NOMO-1 treated with DMSO at 0.1 percent for 48 hours (cell line): ENCODE results near the gene MICB.

Source experiments
- DNase-seq: peaks from one replicate; lab custom pipeline; 2025; ENCODE audit not compliant: unreplicated experiment; lab: John Stamatoyannopoulos, UW

The MICB gene

DNA sequence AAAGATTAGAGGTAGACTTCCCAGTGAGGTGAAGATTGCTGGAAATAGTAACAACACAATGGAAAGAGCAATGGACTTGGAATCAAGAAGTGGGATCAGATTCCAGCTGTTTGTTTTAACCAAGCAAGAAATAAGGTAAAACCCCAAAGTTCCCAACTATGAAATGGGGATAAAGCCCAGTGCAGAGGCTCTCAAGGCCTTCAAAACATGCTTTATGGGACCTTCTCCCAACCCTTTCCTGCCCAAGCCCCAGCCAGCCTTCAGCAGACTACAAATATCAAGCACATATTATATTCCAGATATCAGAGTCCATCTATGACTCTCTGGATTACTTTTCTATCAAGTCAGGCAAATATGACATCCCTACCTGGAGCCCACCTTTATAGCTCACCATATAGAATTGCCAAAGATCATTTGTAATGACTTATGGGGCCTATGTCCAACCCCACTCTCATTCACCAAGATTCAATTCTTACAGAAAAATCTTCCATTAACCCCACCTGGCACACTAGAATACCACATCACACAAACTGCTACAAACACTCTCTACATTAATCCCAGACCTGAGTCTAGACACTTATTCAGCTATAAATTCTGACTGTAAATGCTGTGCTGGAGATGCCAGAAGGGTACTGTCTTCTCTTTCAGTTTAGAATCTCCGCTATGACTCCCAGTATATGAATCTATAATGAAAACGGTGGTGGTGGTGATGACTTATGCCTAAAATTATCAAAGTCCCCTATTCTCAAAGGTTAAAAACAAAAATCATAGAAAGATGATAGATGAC lies 37.8 kb downstream of the MICB start:
- no peak for DNase-seq

DNA sequence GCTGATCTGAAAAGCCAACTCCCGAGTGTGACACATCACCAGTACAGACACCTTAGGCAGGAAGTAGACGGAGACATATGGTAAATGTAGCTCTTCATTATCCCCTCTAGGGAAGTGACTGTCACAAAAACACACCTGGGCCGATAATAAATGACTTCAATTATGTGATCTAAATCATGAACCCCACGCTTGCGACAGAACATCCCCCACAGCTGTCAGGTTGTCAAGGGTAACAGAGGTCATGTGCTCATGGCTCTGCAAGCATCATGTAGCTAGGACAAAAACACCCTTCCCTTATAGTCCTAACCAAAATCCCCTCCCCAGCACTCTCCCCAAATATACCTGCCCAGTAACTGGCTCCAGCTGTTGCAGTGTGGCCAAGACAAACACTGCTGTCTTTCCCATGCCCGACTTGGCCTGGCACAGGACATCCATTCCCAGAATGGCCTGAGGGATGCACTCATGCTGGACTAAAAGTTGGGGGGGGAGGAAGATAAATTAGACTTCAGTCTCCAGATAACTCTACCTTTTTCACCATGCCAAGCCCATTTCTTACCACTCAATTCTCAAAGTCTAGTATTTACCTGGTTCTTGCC lies 41.0 kb downstream of the MICB start:
- DNase-seq = no peak

DNA sequence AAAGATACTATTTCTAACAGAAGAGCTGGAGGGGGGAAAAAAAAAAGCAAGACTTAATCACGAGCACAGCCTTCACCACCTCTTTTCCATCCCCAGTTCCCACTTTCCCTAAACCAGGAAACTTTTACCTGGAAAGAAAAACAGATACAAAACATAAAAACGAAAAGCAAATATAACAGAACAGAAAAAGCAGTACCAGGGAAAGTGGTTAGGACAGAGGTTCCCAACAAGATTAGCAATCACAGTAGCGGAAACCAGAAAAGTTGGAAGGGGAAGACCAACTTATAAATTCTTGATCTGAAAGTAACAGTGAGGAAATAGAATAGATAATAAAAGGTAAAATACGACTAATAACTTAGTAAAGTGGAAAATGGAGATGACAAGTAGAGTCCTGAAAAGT lies 42.7 kb downstream of the MICB start:
- no peak for DNase-seq

DNA sequence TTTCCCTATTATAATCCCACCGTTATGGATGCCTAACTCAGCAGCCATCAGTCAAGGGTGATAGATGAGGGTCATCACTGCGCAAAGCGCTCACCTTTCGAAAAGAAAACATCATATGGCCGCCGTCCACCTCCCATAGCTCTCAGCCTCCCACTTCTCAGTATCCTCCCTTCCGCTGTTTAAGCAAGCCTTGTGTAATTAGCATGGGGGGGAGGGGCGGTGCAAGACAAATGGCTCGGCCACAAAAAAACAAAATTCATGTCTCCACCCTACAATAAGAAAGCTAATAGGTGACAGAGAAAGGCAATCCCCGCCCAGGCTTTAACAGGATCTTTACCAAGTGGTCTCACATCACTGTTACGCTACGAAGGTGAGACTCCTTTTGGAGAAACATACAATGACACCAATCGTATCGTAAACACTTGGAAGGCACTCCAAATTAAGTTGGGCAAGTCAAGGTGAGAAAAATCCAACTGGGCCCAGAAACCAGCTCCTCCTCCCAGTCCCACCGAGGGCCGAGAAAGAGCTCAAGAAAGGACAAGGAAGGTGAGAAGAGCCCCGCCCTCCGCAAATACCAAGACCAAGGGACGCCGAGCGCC lies 43.2 kb downstream of the MICB start:
- peak; percentile 65 for DNase-seq

DNA sequence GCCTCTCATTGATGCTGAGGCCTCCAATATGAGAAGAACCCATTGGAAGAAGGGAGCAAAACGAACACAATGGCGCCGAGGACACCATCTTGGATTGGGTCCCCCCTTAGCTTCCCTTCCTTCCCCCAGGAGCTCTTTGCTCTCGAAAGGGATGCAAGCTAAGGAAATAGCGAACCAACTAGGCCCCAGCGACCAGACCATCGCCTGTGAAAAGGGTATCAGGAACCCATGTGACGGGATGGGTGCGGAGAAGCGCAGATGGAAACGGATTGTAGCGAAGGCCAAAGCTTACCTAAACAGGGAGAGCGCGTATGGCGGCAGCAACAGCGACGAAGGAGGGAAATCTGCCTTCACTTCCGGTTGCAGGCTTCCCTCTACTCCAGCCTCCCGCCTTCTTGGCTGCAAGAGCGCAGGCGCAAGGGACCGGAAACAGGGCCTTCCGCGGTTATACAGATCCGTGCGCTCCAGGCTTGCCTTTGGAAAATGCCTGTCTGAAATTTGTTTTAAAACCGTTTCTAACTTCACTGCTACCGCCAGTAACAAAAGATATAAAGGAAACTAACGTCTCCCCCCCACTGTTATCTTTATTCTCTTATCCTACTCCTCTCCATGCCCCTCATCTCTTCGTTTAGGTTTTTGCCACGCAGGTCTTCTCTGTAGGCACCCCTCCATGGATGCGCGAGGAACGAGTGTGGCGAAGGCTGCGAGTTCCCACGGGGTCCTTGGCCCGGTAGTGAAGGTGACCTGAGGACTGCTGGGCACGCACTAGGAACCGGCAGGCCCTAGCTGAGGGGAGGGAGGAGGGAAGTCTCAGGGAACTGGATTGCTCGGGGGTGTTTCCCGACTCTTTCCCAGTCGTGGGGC lies 43.9 kb downstream of the MICB start, which contains the start of gene DDX39B:
Gene DDX39B (minus strand): TSS at position 346 of the 864 bp plus-strand sequence. CDS start 1,471 bp downstream, outside the sequence.
- DNase-seq = peak; percentile 95

DNA sequence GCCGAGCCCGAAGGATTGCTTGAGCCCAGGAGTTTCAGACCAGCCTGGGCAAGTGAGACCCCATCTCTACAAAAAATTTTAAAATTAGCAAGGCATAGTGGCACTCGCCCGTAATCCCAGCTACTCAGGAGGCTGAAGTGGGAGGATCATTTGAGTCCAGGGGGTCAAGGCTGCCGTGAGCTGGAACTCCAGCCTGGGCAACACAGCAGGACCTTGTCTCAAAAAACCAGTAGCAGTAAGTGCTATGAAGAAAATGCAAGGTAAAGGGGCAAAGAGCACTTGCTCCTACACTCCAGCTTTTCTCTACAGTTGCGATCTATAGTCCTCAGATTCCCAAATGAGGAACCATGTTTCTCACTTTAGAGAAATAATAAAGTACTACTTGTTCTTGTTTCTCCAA lies 45.7 kb downstream of the MICB start:
- DNase-seq = no peak

DNA sequence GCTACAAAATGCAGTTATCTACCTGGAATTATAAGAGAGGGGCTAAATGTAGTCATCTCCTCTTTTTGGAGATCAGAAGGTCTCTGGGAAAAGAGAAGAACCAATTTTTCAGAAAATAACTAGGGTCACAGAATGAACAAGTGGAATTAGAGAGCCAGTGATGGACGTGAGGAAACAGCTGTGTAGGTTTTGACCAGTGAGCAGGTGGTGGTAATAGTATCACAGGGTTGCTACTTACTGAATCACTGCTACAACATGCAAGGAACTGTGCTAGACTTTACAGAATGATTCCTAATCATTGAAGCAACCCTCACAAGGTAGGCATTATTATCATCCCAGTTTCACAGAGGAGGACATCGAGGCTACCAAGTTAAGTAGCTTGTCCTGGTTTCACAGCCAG lies 46.7 kb downstream of the MICB start:
- DNase-seq = no peak

DNA sequence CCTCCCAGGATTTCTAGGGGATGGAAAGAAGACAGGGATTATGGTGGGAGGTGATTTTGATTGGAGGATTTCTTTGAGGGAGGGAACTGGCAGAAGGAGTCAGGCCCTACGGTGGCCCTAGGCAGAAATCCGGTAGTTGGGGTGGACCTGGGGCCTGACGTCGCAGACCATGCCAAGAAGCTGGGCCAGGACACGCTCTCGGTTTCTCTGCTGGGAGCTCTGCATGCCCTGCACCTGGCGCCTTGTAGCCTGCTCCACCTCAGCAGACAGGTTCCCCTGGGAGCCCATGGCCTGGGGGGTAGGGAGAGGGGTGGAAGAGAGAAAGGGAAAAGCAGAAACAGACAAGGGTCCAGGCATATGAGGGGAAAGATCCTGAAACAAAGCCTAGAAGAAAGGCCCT lies 47.3 kb downstream of the MICB start:
- no peak for DNase-seq

DNA sequence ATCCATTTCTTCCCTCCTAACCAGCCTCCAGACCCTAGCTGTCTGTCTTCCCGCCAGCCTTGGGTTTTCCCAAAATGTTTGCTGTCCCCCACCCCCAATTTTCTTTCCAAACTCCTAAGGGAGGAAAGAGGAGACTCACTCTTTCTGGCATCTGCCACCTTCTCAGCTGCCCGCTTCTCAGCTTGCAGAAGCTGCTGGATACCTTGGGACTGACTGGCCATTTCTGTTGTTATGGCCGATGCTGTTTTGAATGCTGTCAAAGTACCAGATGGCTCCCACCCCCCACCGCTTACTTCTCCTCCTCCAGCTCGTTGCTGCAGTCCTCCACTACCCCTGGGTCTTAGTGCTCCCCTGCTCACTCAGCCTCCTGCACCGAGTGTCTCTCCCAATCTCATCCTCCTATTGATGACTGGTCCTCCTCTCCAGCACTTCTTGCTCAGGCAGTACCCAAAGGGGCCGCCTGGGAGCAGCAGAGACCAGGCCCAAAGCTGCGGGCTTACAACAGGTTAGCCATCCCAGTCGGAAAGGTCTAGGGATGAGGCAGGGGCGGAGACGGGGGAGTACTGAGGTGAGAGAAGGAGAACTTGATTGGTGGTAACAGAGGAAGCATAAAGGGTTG lies 48.5 kb downstream of the MICB start, which contains the start of gene ATP6V1G2:
Gene ATP6V1G2 (minus strand): TSS at position 270 of the 619 bp plus-strand sequence. CDS start 49 bp downstream, at position 221.
- peak; percentile 87 for DNase-seq

DNA sequence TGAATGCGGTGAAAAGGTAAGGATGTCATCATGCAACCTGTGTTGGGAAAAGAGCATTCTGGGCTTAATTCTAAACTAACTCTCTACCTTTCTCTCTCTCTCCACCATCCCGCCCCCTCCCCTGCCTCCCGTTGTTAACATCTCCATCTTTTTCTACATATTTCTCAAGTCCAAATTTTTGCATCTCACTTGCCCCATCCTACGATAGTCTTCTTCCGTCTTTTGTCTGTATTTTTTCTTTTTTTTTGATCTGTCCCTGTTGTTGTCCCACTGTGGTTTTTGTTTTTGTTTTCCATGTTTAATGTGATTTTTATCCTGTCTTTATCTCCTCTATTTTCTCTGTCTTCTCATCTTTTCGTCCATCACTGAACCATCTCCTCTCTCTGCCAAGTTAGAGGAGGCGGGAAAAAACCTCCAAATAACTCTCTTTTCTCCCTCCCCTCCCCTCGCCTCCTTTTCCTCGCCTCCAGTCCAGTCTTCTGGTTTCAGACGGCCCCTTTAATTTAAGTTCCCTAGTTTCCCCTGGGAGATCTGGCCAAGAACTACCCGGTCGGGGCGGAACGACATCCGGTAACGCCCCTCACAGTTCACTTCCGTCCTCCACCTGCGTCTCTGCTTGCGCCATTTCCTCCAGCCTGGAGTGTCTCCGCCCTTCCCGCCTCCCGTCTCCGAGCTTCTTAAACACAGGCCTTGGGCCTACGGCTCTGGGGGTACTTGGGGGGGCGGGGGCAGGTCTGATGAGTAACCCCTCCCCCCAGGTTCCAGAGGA lies 49.2 kb downstream of the MICB start, which contains the start of gene NFKBIL1:
Gene NFKBIL1 (plus strand): TSS at position 651 of the 769 bp plus-strand sequence. CDS start 87 bp downstream, at position 738.
- peak; percentile 98 for DNase-seq

DNA sequence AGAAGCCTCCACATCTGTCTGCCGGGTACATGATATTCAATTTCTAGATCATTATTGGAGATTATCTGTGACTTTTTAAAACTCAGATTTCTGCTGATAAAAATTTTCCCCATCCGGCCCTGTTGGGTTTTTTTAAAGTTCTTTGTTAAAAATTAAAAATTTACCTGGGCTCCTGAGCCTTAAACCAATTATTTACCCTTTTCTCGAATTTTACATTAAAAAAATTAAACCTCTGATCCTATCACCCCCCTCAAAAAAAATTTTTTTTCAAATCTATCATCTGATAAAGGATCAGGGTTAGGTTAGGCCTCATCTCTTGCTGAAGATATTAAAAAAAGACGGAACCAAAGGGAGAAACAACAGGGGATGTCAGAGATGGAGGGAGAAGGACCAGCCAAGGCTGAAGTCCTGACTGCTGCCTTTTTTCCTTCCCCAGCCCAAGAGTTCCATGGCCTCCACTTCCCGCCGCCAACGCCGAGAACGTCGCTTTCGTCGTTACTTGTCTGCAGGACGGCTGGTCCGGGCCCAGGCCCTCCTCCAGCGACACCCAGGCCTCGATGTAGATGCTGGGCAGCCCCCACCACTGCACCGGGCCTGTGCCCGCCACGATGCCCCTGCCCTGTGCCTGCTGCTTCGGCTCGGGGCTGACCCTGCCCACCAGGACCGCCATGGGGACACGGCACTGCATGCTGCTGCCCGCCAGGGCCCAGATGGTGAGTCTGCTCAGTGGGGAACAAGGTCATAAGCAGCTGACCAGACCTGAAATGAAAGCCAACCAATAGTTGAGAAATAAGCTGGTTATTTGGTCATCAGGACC lies 50.0 kb downstream of the MICB start:
- no peak for DNase-seq

DNA sequence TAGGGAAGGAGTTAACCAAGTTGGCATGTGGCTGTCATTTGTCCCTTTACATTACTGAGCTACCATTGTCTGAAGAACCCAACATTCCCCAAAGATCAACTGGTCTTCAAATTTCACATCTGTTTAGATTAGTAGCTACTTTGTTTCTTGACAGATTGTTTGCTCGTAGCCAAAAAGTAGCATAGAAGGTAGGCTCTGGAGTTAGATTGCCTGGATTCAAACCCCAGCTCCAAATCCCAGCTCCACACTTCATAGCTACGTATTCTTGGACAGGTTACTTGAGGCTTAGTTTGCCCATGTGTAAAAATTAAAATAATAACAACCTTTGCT lies 50.6 kb downstream of the MICB start:
- no peak for DNase-seq

DNA sequence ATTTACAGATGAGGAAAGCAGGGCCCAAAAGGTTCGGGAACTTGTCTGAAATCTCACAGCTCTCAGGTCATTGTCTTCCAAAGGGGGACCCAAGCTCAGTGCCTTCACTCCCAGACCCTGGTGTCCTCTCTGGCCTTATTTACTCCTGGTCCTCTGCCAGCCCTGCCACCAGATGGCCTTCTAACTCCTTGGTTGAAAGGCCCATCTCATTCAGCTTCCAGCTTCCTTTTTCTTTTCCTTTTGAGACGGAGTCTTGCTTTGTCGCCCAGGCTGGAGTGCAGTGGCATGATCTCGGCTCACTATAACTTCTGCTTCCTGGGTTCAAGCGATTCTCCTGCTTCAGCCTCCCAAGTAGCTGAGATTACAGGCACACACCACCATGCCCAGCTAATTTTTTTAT lies 53.4 kb downstream of the MICB start:
- DNase-seq = peak; percentile 80

DNA sequence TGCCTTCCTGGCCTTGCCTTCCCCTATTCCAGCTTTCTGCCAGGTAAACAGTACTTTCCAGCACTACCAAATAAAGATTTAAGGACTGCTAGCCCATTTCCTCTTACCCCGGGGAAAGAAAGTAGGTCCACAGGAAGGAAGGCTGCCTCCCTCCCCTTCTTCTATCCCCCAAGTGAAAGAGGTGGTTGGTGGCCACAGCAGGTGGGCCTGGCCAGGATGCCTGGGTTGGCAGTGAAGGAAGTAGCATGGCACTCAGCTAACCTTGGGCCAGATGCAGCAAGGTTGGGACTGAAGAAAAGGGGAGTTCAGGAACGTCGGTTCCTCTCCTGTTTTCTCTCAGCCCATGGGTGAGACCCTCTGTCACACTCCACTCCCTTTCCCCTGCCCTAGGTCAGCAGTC lies 58.4 kb downstream of the MICB start:
- no peak for DNase-seq

DNA sequence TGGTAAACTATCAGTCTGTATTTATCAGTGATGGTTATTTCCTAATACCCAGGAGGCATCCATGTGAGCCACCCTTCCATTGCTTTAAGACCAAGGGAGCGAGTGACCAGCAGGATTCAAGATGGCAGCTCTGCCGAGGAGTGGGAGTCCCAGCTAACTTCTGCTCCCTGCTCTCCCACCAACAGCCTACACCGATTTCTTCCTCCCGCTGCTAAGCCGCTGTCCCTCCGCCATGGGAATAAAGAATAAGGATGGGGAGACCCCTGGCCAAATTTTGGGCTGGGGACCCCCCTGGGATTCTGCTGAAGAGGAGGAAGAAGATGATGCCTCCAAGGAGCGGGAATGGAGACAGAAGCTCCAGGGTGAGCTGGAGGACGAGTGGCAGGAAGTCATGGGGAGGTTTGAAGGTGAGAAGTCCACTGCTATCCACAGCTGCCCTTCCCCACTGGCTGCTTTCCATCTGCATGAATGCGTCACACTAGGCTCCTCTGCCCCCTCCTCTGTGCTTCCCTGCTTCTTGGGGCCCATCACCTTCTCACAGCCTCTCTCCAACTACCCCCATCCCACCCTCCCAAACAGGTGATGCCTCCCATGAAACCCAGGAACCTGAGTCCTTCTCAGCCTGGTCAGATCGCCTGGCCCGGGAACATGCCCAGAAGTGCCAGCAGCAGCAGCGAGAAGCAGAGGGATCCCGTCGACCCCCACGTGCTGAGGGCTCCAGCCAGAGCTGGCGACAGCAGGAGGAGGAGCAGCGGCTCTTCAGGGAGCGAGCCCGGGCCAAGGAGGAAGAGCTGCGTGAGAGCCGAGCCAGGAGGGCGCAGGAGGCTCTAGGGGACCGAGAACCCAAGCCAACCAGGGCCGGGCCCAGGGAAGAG lies 59.7 kb downstream of the MICB start:
- DNase-seq = no peak

DNA sequence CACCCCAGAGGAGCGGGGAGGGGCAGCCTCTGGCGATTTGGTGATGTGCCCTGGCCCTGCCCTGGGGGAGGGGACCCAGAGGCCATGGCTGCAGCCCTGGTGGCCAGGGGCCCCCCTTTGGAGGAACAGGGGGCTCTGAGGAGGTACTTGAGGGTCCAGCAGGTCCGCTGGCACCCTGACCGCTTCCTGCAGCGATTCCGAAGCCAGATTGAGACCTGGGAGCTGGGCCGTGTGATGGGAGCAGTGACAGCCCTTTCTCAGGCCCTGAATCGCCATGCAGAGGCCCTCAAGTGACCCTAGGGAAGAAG lies 60.3 kb downstream of the MICB start:
- DNase-seq = no peak

DNA sequence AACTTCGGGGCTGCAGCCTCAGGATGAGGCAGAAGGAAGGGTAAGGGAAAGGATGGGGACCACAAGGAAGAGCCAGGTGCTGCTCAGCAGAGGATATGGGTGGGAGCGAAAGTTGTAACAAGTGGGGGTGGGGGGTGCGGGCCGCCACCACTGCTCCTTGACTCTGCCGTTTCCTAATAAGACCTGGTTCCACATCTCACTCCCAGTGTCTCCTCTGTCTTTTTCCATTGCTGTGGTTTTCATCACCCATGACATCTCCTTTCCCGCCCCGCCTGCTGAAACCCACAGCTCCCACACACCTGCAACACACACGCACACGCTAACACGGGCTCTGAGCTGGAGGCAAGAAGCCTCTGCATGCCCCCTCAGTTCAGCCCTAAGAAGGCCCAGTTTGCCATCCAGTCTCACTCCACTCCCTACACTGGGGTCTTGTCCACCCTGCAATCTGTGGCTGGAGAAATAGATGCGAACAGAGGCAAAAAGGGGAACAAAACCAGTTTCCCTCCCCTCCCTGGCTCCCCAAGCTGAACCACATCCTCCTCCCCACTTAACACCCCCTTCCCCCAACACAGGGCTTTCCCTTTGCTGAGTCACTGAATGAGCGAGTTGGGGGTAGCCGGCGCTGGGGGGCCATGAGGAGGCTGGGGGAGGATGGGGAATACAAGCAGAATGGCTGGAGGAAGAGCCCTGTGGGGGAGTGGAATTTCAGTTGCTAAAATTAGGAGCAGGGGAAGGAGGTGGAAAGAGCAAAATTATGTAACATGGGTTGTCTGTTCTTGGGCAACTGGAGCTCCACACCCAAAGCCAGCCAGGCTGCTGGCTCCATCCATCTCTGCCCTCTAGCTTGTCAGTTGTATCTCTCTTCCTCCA lies 60.9 kb downstream of the MICB start:
- DNase-seq = peak; percentile 99

DNA sequence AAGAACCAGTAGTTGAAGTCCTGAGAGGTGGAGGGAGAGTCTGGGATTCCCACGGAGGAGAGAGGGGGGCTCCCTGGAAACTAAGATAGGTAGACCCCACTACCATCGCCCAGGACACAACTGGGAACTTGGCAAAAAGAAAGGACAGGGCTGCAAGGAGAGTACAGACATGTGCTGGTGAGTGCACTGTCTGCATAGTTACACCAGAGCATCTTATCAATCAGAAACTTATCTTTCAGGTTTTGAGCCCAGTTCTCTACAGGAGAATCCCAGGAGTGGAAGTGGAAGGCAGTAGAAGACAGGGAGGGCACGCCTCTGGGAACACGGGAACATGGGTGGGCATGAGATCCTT lies 61.6 kb downstream of the MICB start:
- no peak for DNase-seq
